NCI-H510A (cell line): ENCODE measurements around the gene CRHR1.

Experiments
- DNase-seq: peaks from one replicate; lab custom pipeline; 2025; lab: John Stamatoyannopoulos, UW

CRHR1 gene

GRCh38 chr17:45790296-45790922 is 6.3 kb downstream of the CRHR1 start:
- DNase-seq: no peak

GRCh38 chr17:45791041-45791582 is 7.0 kb downstream of the CRHR1 start:
- DNase-seq: no peak

- DNase-seq: peak; percentile 82
Measured at GRCh38 chr17:45791935-45792334, 7.8 kb downstream of the CRHR1 start.

GRCh38 chr17:45792437-45792836 is 8.3 kb downstream of the CRHR1 start:
- DNase-seq: no peak

GRCh38 chr17:45792995-45793755 is 9.1 kb downstream of the CRHR1 start:
- no peak for DNase-seq

GRCh38 chr17:45793999-45794540 is 9.9 kb downstream of the CRHR1 start:
- no peak for DNase-seq

GRCh38 chr17:45794840-45795239 is 10.7 kb downstream of the CRHR1 start:
- DNase-seq: no peak

- DNase-seq: no peak
Measured at GRCh38 chr17:45800816-45801215, 16.7 kb downstream of the CRHR1 start.

- DNase-seq: no peak
Measured at GRCh38 chr17:45801421-45801820, 17.3 kb downstream of the CRHR1 start.

- DNase-seq: no peak
Measured at GRCh38 chr17:45808845-45809244, 24.7 kb downstream of the CRHR1 start.

- DNase-seq: no peak
Measured at GRCh38 chr17:45809499-45809898, 25.4 kb downstream of the CRHR1 start.

- no peak for DNase-seq
Measured at GRCh38 chr17:45812102-45812501, 28.0 kb downstream of the CRHR1 start.

- no peak for DNase-seq
Measured at GRCh38 chr17:45813048-45813725, 29.1 kb downstream of the CRHR1 start.

- DNase-seq: no peak
Measured at GRCh38 chr17:45814622-45815606, 30.8 kb downstream of the CRHR1 start.

GRCh38 chr17:45815752-45816151 is 31.6 kb downstream of the CRHR1 start:
- no peak for DNase-seq

GRCh38 chr17:45818041-45818440 is 33.9 kb downstream of the CRHR1 start:
- DNase-seq: no peak

GRCh38 chr17:45818699-45819098 is 34.6 kb downstream of the CRHR1 start:
- no peak for DNase-seq

GRCh38 chr17:45819632-45820031 is 35.5 kb downstream of the CRHR1 start:
- no peak for DNase-seq

GRCh38 chr17:45820052-45820780 is 36.1 kb downstream of the CRHR1 start:
- DNase-seq: no peak

- DNase-seq: no peak
Measured at GRCh38 chr17:45821147-45821546, 37.0 kb downstream of the CRHR1 start.

- no peak for DNase-seq
Measured at GRCh38 chr17:45823598-45823997, 39.5 kb downstream of the CRHR1 start.
